ENCODE data around the gene DNAAF5. TPM values are rescaled to one million over a fixed set of nuclear protein-coding genes. Genes with fewer than 3 reads are reported as not detected.

The DNAAF5 gene
- total and polyA plus RNA-seq, 2 donors (not counting 1 experiment from before 2014, with no cell fraction given): 13.1 to 14.2 TPM

GRCh38 chr7:691361-692045 is 35.0 kb upstream of the DNAAF5 start:
- DNase-seq (ENCODE audit: low read depth in 2 of 2): no peak
- Histone ChIP-seq H3K27ac (ENCODE audit: insufficient read depth, low read length) (no peak overlapping the region), H3K9me3 (ENCODE audit: control insufficient read depth, insufficient read depth, low read depth, low read length) (no peaks in the 10 kb centered on the region), H3K4me1 (ENCODE audit: control insufficient read depth, extremely low read depth, insufficient read depth, low read length) (no peaks in the 10 kb centered on the region), H4K20me1 (ENCODE audit: control insufficient read depth, extremely low read depth, insufficient read depth, low read length) (no peaks in the 10 kb centered on the region), H3K9ac (ENCODE audit: insufficient read depth, low read length) (no peak overlapping the region), H2AFZ (ENCODE audit: low read length) (no peak overlapping the region), H3K4me2 (ENCODE audit: extremely low read depth, insufficient read depth, low read length) (no peak overlapping the region), H3K27me3 (ENCODE audit: control insufficient read depth, insufficient read depth, low read length) (no peaks in the 10 kb centered on the region), H3K79me2 (ENCODE audit: control insufficient read depth, insufficient read depth, low read length) (no peaks in the 10 kb centered on the region), H3K36me3 (ENCODE audit: control insufficient read depth, insufficient read depth, low read length) (no peaks in the 10 kb centered on the region), H3K4me3 (replicated peaks in 1 of 4; ENCODE audit: control extremely low read depth in 1 of 4, insufficient read depth in 1 of 4, low read depth in 3 of 4, low read length in 4 of 4) (no peak overlapping the region)
- TF ChIP-seq CTCF (conservative IDR thresholded peaks at IDR 0.05 in 1 of 2, IDR thresholded peaks at IDR 0.05 in 1 of 2; ENCODE audit: low read depth in 1 of 2, low read length in 2 of 2) (no peak), EZH2 (IDR thresholded peaks at IDR 0.05; ENCODE audit: low read length, missing control alignments) (no peak)

- no peaks in the 10 kb centered on the region for H3K79me2 ChIP-seq (ENCODE audit: control insufficient read depth, insufficient read depth, low read length)
- H3K27ac ChIP-seq (ENCODE audit: insufficient read depth, low read length): no peak overlapping the region
- no peaks in the 10 kb centered on the region for H4K20me1 ChIP-seq (ENCODE audit: control insufficient read depth, extremely low read depth, insufficient read depth, low read length)
- DNase-seq (ENCODE audit: low read depth in 2 of 2): no peak
- no peak overlapping the region for H3K4me2 ChIP-seq (ENCODE audit: extremely low read depth, insufficient read depth, low read length)
- no peaks in the 10 kb centered on the region for H3K27me3 ChIP-seq (ENCODE audit: control insufficient read depth, insufficient read depth, low read length)
- H2AFZ ChIP-seq (ENCODE audit: low read length): no peak overlapping the region
- H3K9ac ChIP-seq (ENCODE audit: insufficient read depth, low read length): no peak overlapping the region
- H3K9me3 ChIP-seq (ENCODE audit: control insufficient read depth, insufficient read depth, low read depth, low read length): no peaks in the 10 kb centered on the region
- no peaks in the 10 kb centered on the region for H3K4me1 ChIP-seq (ENCODE audit: control insufficient read depth, extremely low read depth, insufficient read depth, low read length)
- H3K4me3 ChIP-seq (replicated peaks in 1 of 4; ENCODE audit: control extremely low read depth in 1 of 4, insufficient read depth in 1 of 4, low read depth in 3 of 4, low read length in 4 of 4): no peak overlapping the region
- no peaks in the 10 kb centered on the region for H3K36me3 ChIP-seq (ENCODE audit: control insufficient read depth, insufficient read depth, low read length)
- TF ChIP-seq CTCF (conservative IDR thresholded peaks at IDR 0.05 in 1 of 2, IDR thresholded peaks at IDR 0.05 in 1 of 2; ENCODE audit: low read depth in 1 of 2, low read length in 2 of 2): no peak
- no peak for TF ChIP-seq EZH2 (IDR thresholded peaks at IDR 0.05; ENCODE audit: low read length, missing control alignments)
Observed at GRCh38 chr7:693280-693679, 33.2 kb upstream of the DNAAF5 start.

- H4K20me1 ChIP-seq (ENCODE audit: control insufficient read depth, extremely low read depth, insufficient read depth, low read length): no peaks in the 10 kb centered on the region
- DNase-seq (ENCODE audit: low read depth in 2 of 2): no peak
- no peak overlapping the region for H3K27ac ChIP-seq (ENCODE audit: insufficient read depth, low read length)
- no peak overlapping the region for H3K4me3 ChIP-seq (replicated peaks in 1 of 4; ENCODE audit: control extremely low read depth in 1 of 4, insufficient read depth in 1 of 4, low read depth in 3 of 4, low read length in 4 of 4)
- no peak overlapping the region for H2AFZ ChIP-seq (ENCODE audit: low read length)
- no peaks in the 10 kb centered on the region for H3K27me3 ChIP-seq (ENCODE audit: control insufficient read depth, insufficient read depth, low read length)
- H3K9ac ChIP-seq (ENCODE audit: insufficient read depth, low read length): no peak overlapping the region
- no peaks in the 10 kb centered on the region for H3K36me3 ChIP-seq (ENCODE audit: control insufficient read depth, insufficient read depth, low read length)
- no peaks in the 10 kb centered on the region for H3K9me3 ChIP-seq (ENCODE audit: control insufficient read depth, insufficient read depth, low read depth, low read length)
- TF ChIP-seq EZH2 (IDR thresholded peaks at IDR 0.05; ENCODE audit: low read length, missing control alignments) (no peak), CTCF (conservative IDR thresholded peaks at IDR 0.05 in 1 of 2, IDR thresholded peaks at IDR 0.05 in 1 of 2; ENCODE audit: low read depth in 1 of 2, low read length in 2 of 2) (no peak)
- no peak overlapping the region for H3K4me2 ChIP-seq (ENCODE audit: extremely low read depth, insufficient read depth, low read length)
- no peaks in the 10 kb centered on the region for H3K4me1 ChIP-seq (ENCODE audit: control insufficient read depth, extremely low read depth, insufficient read depth, low read length)
- H3K79me2 ChIP-seq (ENCODE audit: control insufficient read depth, insufficient read depth, low read length): no peaks in the 10 kb centered on the region
Observed at GRCh38 chr7:696426-696811, 30.1 kb upstream of the DNAAF5 start.

Data from fibroblast of lung (primary cell).